Nephron progenitor cell (in vitro differentiated cells): ENCODE measurements around the gene SMTNL1.

Experiments
- DNase-seq: peaks from one replicate; pipeline ENCODE4 v3.0.0; 2021
- H3K27ac Mint-ChIP-seq: 2 replicates; pipeline ENCODE4 v1.8.0; 2021; ENCODE audit warnings: mild to moderate bottlenecking, moderate library complexity, mixed read lengths
- H3K27me3 Mint-ChIP-seq: 2 replicates; pipeline ENCODE4 v1.8.0; 2021; ENCODE audit warnings: mild to moderate bottlenecking, low read depth, mixed read lengths; ENCODE audit not compliant: poor library complexity
- H3K36me3 Mint-ChIP-seq: 2 replicates; pipeline ENCODE4 v1.8.0; 2021; ENCODE audit warnings: low read depth, mixed read lengths
- H3K4me1 Mint-ChIP-seq: 2 replicates; pipeline ENCODE4 v1.8.0; 2021; ENCODE audit warnings: mixed read lengths
- H3K4me3 Mint-ChIP-seq: 2 replicates; pipeline ENCODE4 v1.8.0; 2021; ENCODE audit warnings: mild to moderate bottlenecking, moderate library complexity, mixed read lengths
- H3K9me3 Mint-ChIP-seq: 2 replicates; pipeline ENCODE4 v1.8.0; 2021; ENCODE audit warnings: mild to moderate bottlenecking, moderate library complexity, mixed read lengths
- CTCF ChIP-seq: fragments of 200-600 bp; sonication (generic); IDR thresholded peaks from 2 replicates; pipeline ENCODE4 v1.5.0; 2021; ENCODE audit warnings: antibody characterized with exemption

The SMTNL1 gene

DNA sequence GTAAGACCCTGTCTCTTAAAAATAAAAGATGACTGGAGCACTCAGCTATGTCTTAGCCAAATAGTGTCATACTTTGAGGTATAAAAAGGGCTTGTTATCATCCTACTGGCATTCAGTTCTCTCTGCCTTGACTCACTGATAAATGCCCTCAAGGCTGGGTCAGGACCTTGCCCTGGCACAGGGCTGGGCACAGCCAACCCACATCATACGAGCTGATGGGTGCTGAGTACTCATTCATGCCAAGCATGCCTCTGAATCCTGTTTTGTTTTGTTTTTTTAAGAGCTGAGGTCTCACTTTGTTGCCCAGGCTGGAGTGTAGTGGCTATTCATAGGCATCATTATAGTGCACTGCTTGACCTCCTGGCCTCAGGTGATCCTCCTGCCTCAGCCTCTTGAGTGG is 1.9 kb downstream of the SMTNL1 start:
- H3K4me1 Mint-ChIP-seq, result peaks cover 56% of the 10 kb centered on the region
- no peak for DNase-seq
- no peaks in the 10 kb centered on the region for H3K9me3 Mint-ChIP-seq
- no peak for TF ChIP-seq CTCF
- peaks cover 20% of the 10 kb centered on the region for H3K27me3 Mint-ChIP-seq
- H3K27ac Mint-ChIP-seq, result no peak overlapping the region
- peaks cover 3% of the 10 kb centered on the region for H3K36me3 Mint-ChIP-seq
- no peak overlapping the region for H3K4me3 Mint-ChIP-seq

DNA sequence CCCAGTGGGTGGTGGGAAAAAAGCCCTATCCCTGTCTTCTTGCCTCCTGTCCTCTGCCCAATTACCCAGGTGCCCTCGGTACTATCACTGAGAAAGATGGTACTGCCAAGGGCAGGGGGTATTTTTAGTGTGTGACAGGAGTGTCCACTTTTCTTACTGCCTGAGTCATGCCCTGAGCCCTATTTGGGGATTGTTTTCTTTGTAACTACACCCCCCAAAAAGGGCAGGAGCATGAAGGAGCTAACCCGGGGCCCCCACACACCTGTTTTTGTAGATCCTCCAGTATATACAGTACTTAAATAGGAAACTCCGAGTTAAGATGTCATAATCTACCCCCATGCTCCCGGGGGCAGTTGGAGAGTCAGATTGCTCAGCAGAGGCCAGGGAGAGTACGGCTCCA is 3.8 kb downstream of the SMTNL1 start:
- Mint-ChIP-seq H3K4me3 (no peak overlapping the region), H3K36me3 (peaks cover 3% of the 10 kb centered on the region), H3K9me3 (no peaks in the 10 kb centered on the region), H3K27me3 (peaks cover 10% of the 10 kb centered on the region), H3K4me1 (peaks cover 54% of the 10 kb centered on the region), H3K27ac (no peak overlapping the region)
- DNase-seq, result no peak
- no peak for TF ChIP-seq CTCF

DNA sequence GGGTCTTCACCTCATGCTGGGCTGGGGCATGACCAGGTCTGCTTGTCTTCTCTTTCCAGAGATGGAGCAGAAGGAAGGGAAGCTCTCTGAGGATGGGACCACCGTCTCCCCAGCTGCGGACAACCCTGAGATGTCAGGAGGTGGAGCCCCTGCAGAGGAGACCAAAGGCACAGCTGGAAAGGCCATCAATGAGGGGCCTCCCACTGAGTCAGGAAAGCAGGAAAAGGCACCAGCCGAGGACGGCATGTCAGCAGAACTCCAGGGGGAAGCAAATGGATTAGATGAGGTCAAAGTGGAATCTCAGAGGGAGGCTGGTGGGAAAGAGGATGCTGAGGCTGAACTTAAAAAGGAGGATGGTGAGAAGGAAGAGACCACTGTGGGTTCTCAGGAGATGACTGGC is 5.2 kb downstream of the SMTNL1 start:
- peak overlapping the region; percentile 8 for H3K4me3 Mint-ChIP-seq
- H3K36me3 Mint-ChIP-seq, result peaks cover 9% of the 10 kb centered on the region
- TF ChIP-seq CTCF, result no peak

DNA sequence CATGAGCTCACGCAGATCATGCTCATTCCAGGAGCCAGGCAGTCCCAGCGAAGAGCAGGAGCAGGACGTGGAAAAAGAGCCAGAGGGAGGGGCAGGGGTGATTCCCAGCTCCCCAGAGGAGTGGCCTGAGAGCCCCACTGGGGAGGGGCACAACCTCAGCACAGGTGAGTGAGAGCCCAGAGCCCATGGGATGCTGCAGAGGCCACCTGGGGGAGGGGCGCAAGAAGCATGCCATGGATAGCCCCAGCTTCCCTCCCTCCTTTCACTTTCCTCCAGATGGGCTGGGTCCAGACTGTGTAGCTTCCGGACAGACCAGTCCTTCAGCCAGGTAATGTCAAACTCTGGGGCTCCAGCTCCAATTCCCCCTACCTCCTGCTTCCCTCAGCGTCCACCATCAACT is 6.2 kb downstream of the SMTNL1 start:
- H3K4me3 Mint-ChIP-seq, result no peak overlapping the region
- H3K9me3 Mint-ChIP-seq, result no peaks in the 10 kb centered on the region
- no peak for TF ChIP-seq CTCF
- no peak for DNase-seq
- H3K4me1 Mint-ChIP-seq, result peaks cover 38% of the 10 kb centered on the region
- peaks cover 8% of the 10 kb centered on the region for H3K27me3 Mint-ChIP-seq
- H3K27ac Mint-ChIP-seq, result no peak overlapping the region
- peaks cover 14% of the 10 kb centered on the region for H3K36me3 Mint-ChIP-seq

More for the DNA sequence above, 5.2 kb downstream of the SMTNL1 start:
- Mint-ChIP-seq H3K27me3 (peaks cover 8% of the 10 kb centered on the region), H3K27ac (peak overlapping the region; percentile 48), H3K9me3 (no peaks in the 10 kb centered on the region), H3K4me1 (peaks cover 48% of the 10 kb centered on the region)
- no peak for DNase-seq

DNA sequence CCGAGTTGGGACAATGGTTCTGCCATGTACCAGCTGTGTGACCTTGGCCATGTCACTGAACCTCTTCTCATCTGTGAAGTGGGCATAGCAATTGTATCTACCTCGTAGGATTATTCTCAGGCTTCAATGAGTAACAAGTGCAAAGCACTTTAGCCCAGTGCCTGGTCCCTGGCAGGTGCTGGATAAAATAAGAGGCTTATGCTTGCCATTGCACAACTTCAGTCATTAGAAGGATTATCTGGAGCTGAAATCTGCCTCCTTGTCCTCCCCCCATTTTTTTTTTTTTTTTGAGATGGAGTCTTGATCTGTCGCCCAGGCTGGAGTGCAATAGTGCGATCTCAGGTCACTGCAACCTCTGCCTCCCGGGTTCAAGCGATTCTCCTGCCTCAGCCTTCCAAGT is 7.2 kb downstream of the SMTNL1 start:
- Mint-ChIP-seq H3K4me3 (no peak overlapping the region), H3K9me3 (no peaks in the 10 kb centered on the region), H3K27me3 (peaks cover 8% of the 10 kb centered on the region), H3K4me1 (peaks cover 35% of the 10 kb centered on the region), H3K36me3 (peaks cover 17% of the 10 kb centered on the region), H3K27ac (no peak overlapping the region)
- no peak for DNase-seq
- TF ChIP-seq CTCF, result no peak

DNA sequence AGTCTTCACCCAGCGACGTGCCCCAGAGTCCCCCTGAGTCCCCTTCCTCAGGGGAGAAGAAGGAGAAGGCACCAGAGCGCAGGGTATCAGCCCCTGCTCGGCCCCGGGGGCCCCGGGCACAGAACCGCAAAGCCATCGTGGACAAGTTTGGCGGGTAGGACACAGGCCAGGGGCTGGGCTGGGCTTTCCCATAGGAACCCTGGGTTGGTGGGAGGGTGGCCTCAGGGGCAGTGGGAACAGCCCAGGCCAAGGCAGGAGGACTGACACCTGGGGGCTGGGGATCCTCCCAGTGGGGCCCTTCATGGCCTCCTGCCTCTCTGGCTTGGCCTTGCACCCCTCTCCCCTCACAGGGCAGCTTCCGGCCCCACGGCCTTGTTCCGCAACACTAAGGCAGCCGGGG is 8.5 kb downstream of the SMTNL1 start:
- no peaks in the 10 kb centered on the region for H3K9me3 Mint-ChIP-seq
- H3K27me3 Mint-ChIP-seq, result peaks cover 8% of the 10 kb centered on the region
- no peak for TF ChIP-seq CTCF
- H3K4me1 Mint-ChIP-seq, result peaks cover 27% of the 10 kb centered on the region
- no peak for DNase-seq
- H3K27ac Mint-ChIP-seq, result no peak overlapping the region
- peaks cover 26% of the 10 kb centered on the region for H3K36me3 Mint-ChIP-seq
- no peak overlapping the region for H3K4me3 Mint-ChIP-seq
